Immature natural killer cell (primary cell): ENCODE results near the gene TSPAN18. TPM values are rescaled to one million over a fixed set of nuclear protein-coding genes. Genes with fewer than 3 reads are reported as not detected.

Source experiments
- DNase-seq, 3 donors: peaks; one replicate each; pipeline ENCODE4 v3.0.0; 2022; ENCODE audit warnings: mixed read lengths in 1 of 3
- H3K27ac Mint-ChIP-seq, 6 donors: one replicate each; pipeline ENCODE4 v1.8.0; 2020; ENCODE audit warnings: mixed read lengths in 6 of 6, mild to moderate bottlenecking in 5 of 6, inconsistent platforms in 4 of 6, moderate library complexity in 3 of 6
- H3K27me3 Mint-ChIP-seq, 3 donors: one replicate each; pipeline ENCODE4 v1.8.0; 2020 to 2021; ENCODE audit warnings: low read depth in 3 of 3, mild to moderate bottlenecking in 3 of 3, mixed read lengths in 3 of 3, moderate library complexity in 3 of 3, inconsistent platforms in 1 of 3
- H3K36me3 Mint-ChIP-seq, 3 donors: one replicate each; pipeline ENCODE4 v1.8.0; 2020; ENCODE audit warnings: mixed read lengths in 3 of 3, inconsistent platforms in 2 of 3, mild to moderate bottlenecking in 2 of 3
- H3K4me1 Mint-ChIP-seq, 2 donors: one replicate each; pipeline ENCODE4 v1.8.0; 2020; ENCODE audit warnings: inconsistent platforms in 2 of 2, mild to moderate bottlenecking in 2 of 2, mixed read lengths in 2 of 2, moderate library complexity in 1 of 2
- H3K4me3 Mint-ChIP-seq, 5 donors: one replicate each; pipeline ENCODE4 v1.8.0; 2020; ENCODE audit warnings: mild to moderate bottlenecking in 5 of 5, mixed read lengths in 5 of 5, inconsistent platforms in 3 of 5, moderate library complexity in 3 of 5
- H3K9me3 Mint-ChIP-seq, 6 donors: one replicate each; pipeline ENCODE4 v1.8.0; 2020; ENCODE audit warnings: mild to moderate bottlenecking in 6 of 6, mixed read lengths in 6 of 6, inconsistent platforms in 4 of 6, moderate library complexity in 3 of 6
- polyA plus RNA-seq, 3 donors: library from polyadenylated mRNA; unstranded; fragments of 300-500 nt; fragmentation: Illumina TruSeq; gene quantifications; one replicate each; pipeline ENCODE4 v1.2.3, GENCODE V29; 2021

TSPAN18 gene
- polyA plus RNA-seq, 3 donors from 2014 or later, result 0.84 to 0.93 (median 0.86) TPM

DNA sequence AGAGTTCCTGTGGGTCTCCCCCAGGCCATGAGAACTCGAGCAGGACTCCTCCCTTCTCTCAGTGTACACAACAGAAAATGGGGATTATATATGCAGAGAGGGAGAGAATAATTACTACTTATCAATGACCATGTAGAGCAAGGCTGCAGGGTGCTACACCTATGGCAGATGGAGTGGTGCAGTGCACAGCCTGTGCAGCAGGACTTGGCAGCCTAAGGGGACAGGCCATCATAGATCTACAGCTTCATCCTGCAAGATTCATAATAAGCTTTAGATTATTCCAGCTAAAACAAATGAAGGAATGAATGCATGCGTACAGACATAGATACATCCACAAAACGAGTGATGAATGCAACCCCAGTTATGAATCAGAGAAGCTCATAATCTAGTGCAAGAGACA lies 232.3 kb downstream of the TSPAN18 start:
- H3K27me3 Mint-ChIP-seq, result peaks cover 0 to 2% (median 1%) of the 10 kb centered on the region in 3 donors
- DNase-seq, result no peak
- no peak overlapping the region for H3K27ac Mint-ChIP-seq
- H3K4me3 Mint-ChIP-seq, result no peak overlapping the region
- no peaks in the 10 kb centered on the region for H3K4me1 Mint-ChIP-seq
- H3K9me3 Mint-ChIP-seq, result no peaks in the 10 kb centered on the region
- H3K36me3 Mint-ChIP-seq, result no peaks in the 10 kb centered on the region

- H3K4me1 Mint-ChIP-seq, result no peaks in the 10 kb centered on the region
- DNase-seq, result no peak
- no peak overlapping the region for H3K4me3 Mint-ChIP-seq
- H3K27me3 Mint-ChIP-seq, result peaks cover 0 to 2% (median 0%) of the 10 kb centered on the region in 3 donors
- H3K9me3 Mint-ChIP-seq, result no peaks in the 10 kb centered on the region
- H3K27ac Mint-ChIP-seq, result no peak overlapping the region
- no peaks in the 10 kb centered on the region for H3K36me3 Mint-ChIP-seq
Measured at GRCh38 chr11:44960200-44960845, 233.6 kb downstream of the TSPAN18 start.

DNA sequence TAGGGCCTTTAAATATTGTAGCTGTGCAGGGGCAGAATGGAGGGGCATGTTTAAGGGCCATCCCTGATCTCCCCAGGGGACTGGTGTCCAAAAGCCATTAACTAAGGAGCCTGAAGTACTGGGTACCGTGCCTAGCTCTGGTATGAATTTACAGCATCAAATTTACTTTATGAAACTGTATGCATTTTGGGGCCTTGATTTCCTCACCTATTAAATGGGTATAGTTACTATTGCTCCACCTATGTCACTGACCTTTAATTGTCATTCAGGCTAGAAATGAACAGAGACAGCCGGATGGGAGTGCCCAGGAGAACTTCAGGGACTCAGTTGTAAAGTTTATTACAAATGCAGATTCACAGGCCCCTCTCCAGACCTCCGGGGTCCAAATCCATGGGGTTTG lies 235.7 kb downstream of the TSPAN18 start:
- peaks cover 0 to 2% (median 0%) of the 10 kb centered on the region in 3 donors for H3K27me3 Mint-ChIP-seq
- no peak overlapping the region for H3K27ac Mint-ChIP-seq
- no peaks in the 10 kb centered on the region for H3K9me3 Mint-ChIP-seq
- no peaks in the 10 kb centered on the region for H3K4me1 Mint-ChIP-seq
- no peak for DNase-seq
- H3K36me3 Mint-ChIP-seq, result no peaks in the 10 kb centered on the region
- H3K4me3 Mint-ChIP-seq, result no peak overlapping the region

GRCh38 chr11:44963136-44963535 lies 236.4 kb downstream of the TSPAN18 start:
- no peak for DNase-seq
- peaks cover 0 to 2% (median 0%) of the 10 kb centered on the region in 3 donors for H3K27me3 Mint-ChIP-seq
- H3K9me3 Mint-ChIP-seq, result no peaks in the 10 kb centered on the region
- H3K4me1 Mint-ChIP-seq, result no peaks in the 10 kb centered on the region
- no peak overlapping the region for H3K27ac Mint-ChIP-seq
- no peak overlapping the region for H3K4me3 Mint-ChIP-seq
- no peaks in the 10 kb centered on the region for H3K36me3 Mint-ChIP-seq

DNA sequence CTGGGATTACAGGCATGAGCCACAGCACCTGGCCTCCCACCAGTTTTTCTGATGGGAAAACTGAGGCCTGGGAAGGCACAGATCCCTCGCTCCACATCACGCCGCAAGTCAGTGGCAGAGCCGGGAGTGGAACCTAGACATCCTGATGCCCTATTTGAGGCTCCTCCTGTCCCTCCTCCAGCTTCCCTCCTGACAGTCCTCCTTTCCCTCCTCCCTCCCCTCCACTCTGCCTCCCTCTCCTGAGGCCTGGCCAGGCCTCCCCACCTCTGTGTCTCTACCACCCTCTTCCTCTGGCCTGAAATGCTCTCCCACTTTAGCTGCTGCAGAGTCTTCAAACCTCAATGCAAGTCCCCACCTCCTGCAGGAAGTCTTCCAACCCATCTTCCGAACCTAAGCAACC lies 237.2 kb downstream of the TSPAN18 start:
- Mint-ChIP-seq H3K4me3 (no peak overlapping the region), H3K27ac (no peak overlapping the region), H3K27me3 (peaks cover 0 to 2% (median 0%) of the 10 kb centered on the region in 3 donors), H3K4me1 (no peaks in the 10 kb centered on the region), H3K9me3 (no peaks in the 10 kb centered on the region), H3K36me3 (no peaks in the 10 kb centered on the region)
- DNase-seq, result no peak

DNA sequence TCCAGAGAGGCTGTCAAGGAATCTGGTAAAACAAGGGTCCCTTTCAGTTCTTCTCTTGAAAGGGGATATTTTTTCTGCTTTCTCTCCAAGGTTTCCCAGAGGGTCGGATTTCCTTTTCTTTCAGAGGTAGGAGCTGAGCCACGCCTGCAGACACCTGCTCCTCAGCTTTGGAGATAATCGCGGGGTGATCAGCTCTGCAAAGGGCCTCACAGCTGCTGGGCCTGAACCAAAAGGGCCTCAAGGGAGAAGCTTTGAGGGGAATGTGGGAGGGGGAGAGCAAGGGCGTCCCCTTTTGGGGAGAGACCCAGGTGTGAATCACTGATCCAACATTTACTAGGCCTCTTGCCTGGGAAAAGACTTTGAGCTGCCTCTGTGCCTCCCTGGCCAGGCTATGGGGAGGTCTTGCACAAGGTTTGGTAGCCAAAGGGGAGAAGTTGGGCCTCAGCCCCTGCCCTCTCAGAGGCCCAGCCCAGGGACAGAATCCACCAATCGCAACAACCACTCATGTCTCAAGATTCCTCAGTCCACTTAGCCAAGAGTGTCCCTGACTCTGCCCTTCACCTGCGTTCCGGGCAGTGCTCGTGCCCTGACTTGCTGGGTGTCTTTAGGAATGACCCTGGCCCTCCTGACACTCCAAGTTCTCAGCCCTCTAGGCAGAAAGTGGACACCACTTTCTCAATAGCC lies 237.9 kb downstream of the TSPAN18 start:
- Mint-ChIP-seq H3K9me3 (no peaks in the 10 kb centered on the region), H3K4me3 (no peak overlapping the region)

DNA sequence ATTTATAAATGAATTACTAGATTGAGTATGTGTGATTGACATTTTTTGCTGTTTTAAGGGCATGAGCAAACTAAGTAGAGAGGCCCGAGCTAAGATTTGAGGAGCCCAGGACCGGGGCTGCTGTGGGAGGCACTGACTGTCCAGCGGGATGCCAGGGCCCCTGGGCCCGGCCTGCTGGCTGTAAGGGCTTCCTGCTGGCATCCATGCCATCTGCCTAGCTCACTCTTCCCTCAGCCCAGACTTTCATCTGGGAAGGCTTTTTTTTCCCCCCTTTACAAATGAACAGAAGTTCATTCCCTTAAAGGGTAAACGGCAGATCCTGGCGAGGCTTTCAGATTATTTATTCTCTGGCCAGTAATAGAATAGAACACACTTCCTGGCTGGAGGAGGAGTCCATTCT lies 239.9 kb downstream of the TSPAN18 start:
- no peaks in the 10 kb centered on the region for H3K27me3 Mint-ChIP-seq
- no peaks in the 10 kb centered on the region for H3K9me3 Mint-ChIP-seq
- no peak overlapping the region for H3K4me3 Mint-ChIP-seq
- H3K36me3 Mint-ChIP-seq, result no peaks in the 10 kb centered on the region
- H3K4me1 Mint-ChIP-seq, result no peaks in the 10 kb centered on the region
- no peak for DNase-seq
- no peak overlapping the region for H3K27ac Mint-ChIP-seq

More for the DNA sequence above, 237.9 kb downstream of the TSPAN18 start:
- Mint-ChIP-seq H3K27me3 (peaks cover 0 to 2% (median 0%) of the 10 kb centered on the region in 3 donors), H3K27ac (no peak overlapping the region), H3K36me3 (no peaks in the 10 kb centered on the region), H3K4me1 (no peaks in the 10 kb centered on the region)
- no peak for DNase-seq

- DNase-seq, result no peak
- Mint-ChIP-seq H3K36me3 (no peaks in the 10 kb centered on the region), H3K4me3 (no peak overlapping the region), H3K27me3 (no peaks in the 10 kb centered on the region), H3K9me3 (no peaks in the 10 kb centered on the region), H3K4me1 (peaks cover 0 to under 1% of the 10 kb centered on the region in 2 donors), H3K27ac (no peak overlapping the region)
Measured at GRCh38 chr11:44967930-44968496, 241.3 kb downstream of the TSPAN18 start.

GRCh38 chr11:44968510-44968909 lies 241.7 kb downstream of the TSPAN18 start:
- H3K27me3 Mint-ChIP-seq, result no peaks in the 10 kb centered on the region
- no peak overlapping the region for H3K27ac Mint-ChIP-seq
- no peaks in the 10 kb centered on the region for H3K9me3 Mint-ChIP-seq
- H3K4me3 Mint-ChIP-seq, result no peak overlapping the region
- no peak for DNase-seq
- H3K36me3 Mint-ChIP-seq, result no peaks in the 10 kb centered on the region
- peaks cover under 1 to 5% of the 10 kb centered on the region in 2 donors for H3K4me1 Mint-ChIP-seq

GRCh38 chr11:44969651-44970252 lies 243.0 kb downstream of the TSPAN18 start:
- Mint-ChIP-seq H3K36me3 (no peaks in the 10 kb centered on the region), H3K4me1 (peaks cover 13 to 17% of the 10 kb centered on the region in 2 donors), H3K27ac (no peak overlapping the region), H3K4me3 (no peak overlapping the region), H3K27me3 (peaks cover 0 to 2% (median 2%) of the 10 kb centered on the region in 3 donors), H3K9me3 (no peaks in the 10 kb centered on the region)
- DNase-seq, result no peak

- H3K9me3 Mint-ChIP-seq, result no peaks in the 10 kb centered on the region
- peaks cover 0 to 2% (median 2%) of the 10 kb centered on the region in 3 donors for H3K27me3 Mint-ChIP-seq
- H3K36me3 Mint-ChIP-seq, result no peaks in the 10 kb centered on the region
- no peak for DNase-seq
- peaks cover 19 to 22% of the 10 kb centered on the region in 2 donors for H3K4me1 Mint-ChIP-seq
- H3K27ac Mint-ChIP-seq, result no peak overlapping the region
- H3K4me3 Mint-ChIP-seq, result no peak overlapping the region
Measured at GRCh38 chr11:44970293-44970692, 243.5 kb downstream of the TSPAN18 start.

- H3K9me3 Mint-ChIP-seq, result no peaks in the 10 kb centered on the region
- H3K4me1 Mint-ChIP-seq, result peaks cover 22 to 26% of the 10 kb centered on the region in 2 donors
- peaks cover 0 to 2% (median 2%) of the 10 kb centered on the region in 3 donors for H3K27me3 Mint-ChIP-seq
- no peak for DNase-seq
- no peaks in the 10 kb centered on the region for H3K36me3 Mint-ChIP-seq
- H3K4me3 Mint-ChIP-seq, result no peak overlapping the region
- H3K27ac Mint-ChIP-seq, result no peak overlapping the region
Measured at GRCh38 chr11:44971185-44971584, 244.4 kb downstream of the TSPAN18 start.

DNA sequence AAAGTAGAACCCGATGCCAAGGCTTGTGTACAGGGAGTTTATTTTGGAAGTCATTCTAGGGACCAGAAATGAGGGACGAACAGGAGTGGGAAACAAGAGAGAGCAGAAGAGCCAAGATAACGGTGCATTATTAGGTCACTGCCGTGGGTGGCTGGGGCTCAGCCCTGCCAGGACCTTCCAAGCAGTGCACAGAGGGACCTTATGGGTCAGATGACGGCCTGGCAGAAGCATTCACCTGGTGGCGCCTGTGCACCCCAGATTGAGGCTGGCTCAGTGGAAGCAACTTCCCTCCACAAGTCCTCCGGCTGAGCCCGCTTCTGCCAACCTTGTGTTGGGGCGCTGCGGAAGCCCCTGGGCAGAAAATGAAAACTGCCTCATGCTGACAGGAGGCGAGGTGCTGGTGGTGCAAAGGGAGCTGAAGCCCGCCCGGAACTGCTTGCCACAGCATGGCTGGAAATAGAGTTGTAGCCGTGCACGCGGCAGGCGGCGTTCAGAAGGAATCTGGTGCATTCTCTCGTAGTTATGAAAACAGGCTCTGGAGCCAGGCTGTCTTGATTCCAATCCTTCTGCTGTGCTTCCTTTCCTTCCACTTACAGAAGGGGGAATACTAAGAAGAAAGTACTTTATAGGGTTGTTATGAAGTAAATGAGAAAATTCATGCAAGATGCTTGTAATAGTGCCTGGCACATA lies 246.1 kb downstream of the TSPAN18 start:
- no peaks in the 10 kb centered on the region for H3K36me3 Mint-ChIP-seq
- H3K4me1 Mint-ChIP-seq, result peaks cover 23 to 26% of the 10 kb centered on the region in 2 donors
- H3K27ac Mint-ChIP-seq, result peak overlapping the region in 1 of 6 donors; percentile 61

More for the DNA sequence above, 246.1 kb downstream of the TSPAN18 start:
- Mint-ChIP-seq H3K9me3 (no peaks in the 10 kb centered on the region), H3K4me3 (peak overlapping the region in 1 of 5 donors; percentile 24), H3K27me3 (peaks cover 0 to 5% (median 2%) of the 10 kb centered on the region in 3 donors)
- no peak for DNase-seq
